NCI-H187 (cell line): Measurements from ENCODE around the gene IFITM5.

Experiments used
- DNase-seq, 2 experiments: peaks; one replicate each; lab custom pipeline; 2025; lab: John Stamatoyannopoulos, UW

IFITM5 gene

GRCh38 chr11:266676-267439 is 32.5 kb downstream of the IFITM5 start:
- DNase-seq, result no peak

GRCh38 chr11:261624-262023 is 37.7 kb downstream of the IFITM5 start:
- no peak for DNase-seq

GRCh38 chr11:259413-259812 is 39.9 kb downstream of the IFITM5 start:
- no peak for DNase-seq

- DNase-seq, result no peak
Measured at GRCh38 chr11:257766-258493, 41.4 kb downstream of the IFITM5 start.

GRCh38 chr11:256952-257737 is 42.2 kb downstream of the IFITM5 start:
- no peak for DNase-seq

- no peak for DNase-seq
Measured at GRCh38 chr11:255816-256215, 43.5 kb downstream of the IFITM5 start.

- no peak for DNase-seq
Measured at GRCh38 chr11:255176-255575, 44.1 kb downstream of the IFITM5 start.

GRCh38 chr11:253886-254270 is 45.4 kb downstream of the IFITM5 start:
- no peak for DNase-seq

GRCh38 chr11:253160-253885 is 46.0 kb downstream of the IFITM5 start:
- DNase-seq, result no peak

GRCh38 chr11:252666-253065 is 46.7 kb downstream of the IFITM5 start:
- DNase-seq, result no peak

GRCh38 chr11:251550-251949 is 47.8 kb downstream of the IFITM5 start:
- DNase-seq, result no peak

- DNase-seq, result no peak
Measured at GRCh38 chr11:250740-251299, 48.5 kb downstream of the IFITM5 start.

- no peak for DNase-seq
Measured at GRCh38 chr11:250274-250673, 49.1 kb downstream of the IFITM5 start.

- no peak for DNase-seq
Measured at GRCh38 chr11:249062-249461, 50.3 kb downstream of the IFITM5 start.
